Measurements from ENCODE around the gene SKOR2. TPM values are rescaled to one million over a fixed set of nuclear protein-coding genes. Genes with fewer than 3 reads are reported as not detected.

Gene SKOR2
- total and polyA plus RNA-seq, 2 experiments from 2014 or later = not detected

GRCh38 chr18:47247416-47248114 is 3.9 kb downstream of the SKOR2 start:
- no peaks in the 10 kb centered on the region for H3K4me1 ChIP-seq (ENCODE audit: low read depth)
- H3K9me3 ChIP-seq (ENCODE audit: low read depth) = no peaks in the 10 kb centered on the region
- H3K4me3 ChIP-seq = peak overlapping the region; percentile 6
- H3K36me3 ChIP-seq = no peaks in the 10 kb centered on the region
- TF ChIP-seq CTCF (IDR thresholded peaks at IDR 0.05; ENCODE audit: low read depth, low read length) = no peak
- peaks cover 100% of the 10 kb centered on the region for H3K27me3 ChIP-seq
- H3K27ac ChIP-seq = no peak overlapping the region
- peak in 1 of 2 donors; percentile 53 for DNase-seq (ENCODE audit: low read depth in 1 of 2, low spot score in 1 of 2)

GRCh38 chr18:47247036-47247415 is 4.4 kb downstream of the SKOR2 start:
- DNase-seq (ENCODE audit: low read depth in 1 of 2, low spot score in 1 of 2) = no peak
- Histone ChIP-seq H3K27ac (no peak overlapping the region), H3K4me3 (no peak overlapping the region)

GRCh38 chr18:47246027-47246971 is 5.2 kb downstream of the SKOR2 start:
- DNase-seq (ENCODE audit: low read depth in 1 of 2, low spot score in 1 of 2) = no peak

More at GRCh38 chr18:47247036-47247415, 4.4 kb downstream of the SKOR2 start:
- no peaks in the 10 kb centered on the region for H3K36me3 ChIP-seq
- H3K9me3 ChIP-seq (ENCODE audit: low read depth) = no peaks in the 10 kb centered on the region
- no peak for TF ChIP-seq CTCF (IDR thresholded peaks at IDR 0.05; ENCODE audit: low read depth, low read length)
- peaks cover 100% of the 10 kb centered on the region for H3K27me3 ChIP-seq
- no peaks in the 10 kb centered on the region for H3K4me1 ChIP-seq (ENCODE audit: low read depth)

GRCh38 chr18:47244086-47244485 is 7.4 kb downstream of the SKOR2 start:
- H3K27ac ChIP-seq = no peak overlapping the region
- TF ChIP-seq CTCF (IDR thresholded peaks at IDR 0.05; ENCODE audit: low read depth, low read length) = no peak
- DNase-seq (ENCODE audit: low read depth in 1 of 2, low spot score in 1 of 2) = no peak
- peaks cover 91% of the 10 kb centered on the region for H3K27me3 ChIP-seq
- H3K9me3 ChIP-seq (ENCODE audit: low read depth) = no peaks in the 10 kb centered on the region
- no peak overlapping the region for H3K4me3 ChIP-seq
- H3K36me3 ChIP-seq = no peaks in the 10 kb centered on the region
- H3K4me1 ChIP-seq (ENCODE audit: low read depth) = no peaks in the 10 kb centered on the region

More at GRCh38 chr18:47246027-47246971, 5.2 kb downstream of the SKOR2 start:
- no peaks in the 10 kb centered on the region for H3K9me3 ChIP-seq (ENCODE audit: low read depth)
- no peaks in the 10 kb centered on the region for H3K36me3 ChIP-seq
- H3K27ac ChIP-seq = no peak overlapping the region
- no peak overlapping the region for H3K4me3 ChIP-seq
- no peaks in the 10 kb centered on the region for H3K4me1 ChIP-seq (ENCODE audit: low read depth)
- H3K27me3 ChIP-seq = peaks cover 100% of the 10 kb centered on the region
- no peak for TF ChIP-seq CTCF (IDR thresholded peaks at IDR 0.05; ENCODE audit: low read depth, low read length)

GRCh38 chr18:47235096-47235495 is 16.4 kb downstream of the SKOR2 start:
- Histone ChIP-seq H3K4me3 (no peak overlapping the region), H3K27me3 (peaks cover 46% of the 10 kb centered on the region), H3K9me3 (ENCODE audit: low read depth) (no peaks in the 10 kb centered on the region), H3K36me3 (no peaks in the 10 kb centered on the region), H3K27ac (no peak overlapping the region), H3K4me1 (ENCODE audit: low read depth) (no peaks in the 10 kb centered on the region)
- TF ChIP-seq CTCF (IDR thresholded peaks at IDR 0.05; ENCODE audit: low read depth, low read length) = no peak
- DNase-seq (ENCODE audit: low read depth in 1 of 2, low spot score in 1 of 2) = no peak

Measured in cardiac muscle cell (in vitro differentiated cells and primary cell).